ENCODE measurements around the gene CTNNA2.

CTNNA2 gene

DNA sequence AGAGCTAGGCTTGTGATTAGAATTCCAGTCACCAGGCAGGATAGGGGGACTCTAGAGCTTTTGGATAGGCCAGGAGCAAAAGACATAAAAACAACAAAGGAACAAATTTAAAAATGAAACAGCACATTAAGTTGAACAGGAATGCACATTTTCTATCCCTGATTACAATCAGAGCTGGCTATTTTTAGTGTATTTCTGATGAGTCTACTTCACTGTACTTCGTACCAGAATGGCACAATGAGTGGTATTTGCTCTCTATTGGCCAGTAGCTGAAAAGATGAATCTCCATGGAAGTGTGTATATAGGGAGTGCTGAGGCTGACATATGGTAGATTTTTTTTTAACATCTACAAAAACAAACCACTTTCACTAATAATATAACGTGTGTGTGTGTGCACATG, 825.9 kb downstream of the CTNNA2 start:
- H3K9me3 ChIP-seq (ENCODE audit: insufficient read depth, low read length, severe bottlenecking): no peaks in the 10 kb centered on the region
- no peak overlapping the region for H3K27ac ChIP-seq (ENCODE audit: low read length)
- H3K27me3 ChIP-seq (ENCODE audit: insufficient read depth, low read length, poor library complexity): no peaks in the 10 kb centered on the region
- H4K20me1 ChIP-seq (ENCODE audit: insufficient read depth, low read length): no peaks in the 10 kb centered on the region
- no peak overlapping the region for H3K4me3 ChIP-seq (ENCODE audit: low read depth in 1 of 2, low read length in 2 of 2)
- no peak overlapping the region for H2AFZ ChIP-seq (ENCODE audit: low read depth, low read length)
- no peak for TF ChIP-seq EZH2 (IDR thresholded peaks at IDR 0.05; ENCODE audit: borderline replicate concordance, low read depth, low read length, severe bottlenecking)
- TF ChIP-seq, protein P1, sequence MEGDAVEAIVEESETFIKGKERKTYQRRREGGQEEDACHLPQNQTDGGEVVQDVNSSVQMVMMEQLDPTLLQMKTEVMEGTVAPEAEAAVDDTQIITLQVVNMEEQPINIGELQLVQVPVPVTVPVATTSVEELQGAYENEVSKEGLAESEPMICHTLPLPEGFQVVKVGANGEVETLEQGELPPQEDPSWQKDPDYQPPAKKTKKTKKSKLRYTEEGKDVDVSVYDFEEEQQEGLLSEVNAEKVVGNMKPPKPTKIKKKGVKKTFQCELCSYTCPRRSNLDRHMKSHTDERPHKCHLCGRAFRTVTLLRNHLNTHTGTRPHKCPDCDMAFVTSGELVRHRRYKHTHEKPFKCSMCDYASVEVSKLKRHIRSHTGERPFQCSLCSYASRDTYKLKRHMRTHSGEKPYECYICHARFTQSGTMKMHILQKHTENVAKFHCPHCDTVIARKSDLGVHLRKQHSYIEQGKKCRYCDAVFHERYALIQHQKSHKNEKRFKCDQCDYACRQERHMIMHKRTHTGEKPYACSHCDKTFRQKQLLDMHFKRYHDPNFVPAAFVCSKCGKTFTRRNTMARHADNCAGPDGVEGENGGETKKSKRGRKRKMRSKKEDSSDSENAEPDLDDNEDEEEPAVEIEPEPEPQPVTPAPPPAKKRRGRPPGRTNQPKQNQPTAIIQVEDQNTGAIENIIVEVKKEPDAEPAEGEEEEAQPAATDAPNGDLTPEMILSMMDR (IDR thresholded peaks at IDR 0.05; ENCODE audit: borderline replicate concordance, extremely low read depth, low read length, poor library complexity, severe bottlenecking): no peak
- H3K4me1 ChIP-seq (ENCODE audit: insufficient read depth, low read length): no peaks in the 10 kb centered on the region
- no peak for DNase-seq
- H3K9ac ChIP-seq (ENCODE audit: low read depth, low read length): no peak overlapping the region
- no peaks in the 10 kb centered on the region for H3K79me2 ChIP-seq (ENCODE audit: insufficient read depth, low read length)
- no peaks in the 10 kb centered on the region for H3K36me3 ChIP-seq (ENCODE audit: insufficient read depth, low read length)
- no peak for ATAC-seq (ENCODE audit: insufficient read depth, low read depth)
- no peak overlapping the region for H3K4me2 ChIP-seq (ENCODE audit: insufficient read depth, low read length)

DNA sequence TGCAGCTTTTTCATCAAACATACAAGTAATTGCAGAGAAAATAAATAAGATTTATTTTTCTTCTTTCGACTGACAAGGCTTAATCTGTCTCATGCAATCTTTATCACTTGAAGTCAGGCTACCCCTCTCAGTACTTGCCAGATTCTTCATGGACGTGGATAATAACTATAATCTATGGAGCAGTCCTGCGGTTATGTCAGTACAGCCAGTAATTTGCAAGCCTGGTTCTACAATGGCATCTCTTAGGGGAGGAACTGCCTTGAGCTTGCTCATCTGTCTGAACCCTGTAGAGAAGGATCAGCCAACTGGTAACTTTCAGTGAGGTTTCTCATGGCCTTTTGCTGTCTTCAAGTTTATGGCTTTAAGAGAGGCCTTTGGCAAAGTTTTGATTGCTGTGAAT, 827.2 kb downstream of the CTNNA2 start:
- TF ChIP-seq EZH2 (IDR thresholded peaks at IDR 0.05; ENCODE audit: borderline replicate concordance, low read depth, low read length, severe bottlenecking): no peak
- TF ChIP-seq, protein P1 (IDR thresholded peaks at IDR 0.05; ENCODE audit: borderline replicate concordance, extremely low read depth, low read length, poor library complexity, severe bottlenecking): no peak
- no peaks in the 10 kb centered on the region for H3K36me3 ChIP-seq (ENCODE audit: insufficient read depth, low read length)
- DNase-seq (no peak), ATAC-seq (ENCODE audit: insufficient read depth, low read depth) (no peak)
- no peak overlapping the region for H3K27ac ChIP-seq (ENCODE audit: low read length)
- no peaks in the 10 kb centered on the region for H3K27me3 ChIP-seq (ENCODE audit: insufficient read depth, low read length, poor library complexity)
- H2AFZ ChIP-seq (ENCODE audit: low read depth, low read length): no peak overlapping the region
- no peaks in the 10 kb centered on the region for H3K9me3 ChIP-seq (ENCODE audit: insufficient read depth, low read length, severe bottlenecking)
- H3K9ac ChIP-seq (ENCODE audit: low read depth, low read length): no peak overlapping the region
- no peaks in the 10 kb centered on the region for H3K4me1 ChIP-seq (ENCODE audit: insufficient read depth, low read length)
- no peak overlapping the region for H3K4me3 ChIP-seq (ENCODE audit: low read depth in 1 of 2, low read length in 2 of 2)
- no peaks in the 10 kb centered on the region for H3K79me2 ChIP-seq (ENCODE audit: insufficient read depth, low read length)
- no peaks in the 10 kb centered on the region for H4K20me1 ChIP-seq (ENCODE audit: insufficient read depth, low read length)
- no peak overlapping the region for H3K4me2 ChIP-seq (ENCODE audit: insufficient read depth, low read length)

DNA sequence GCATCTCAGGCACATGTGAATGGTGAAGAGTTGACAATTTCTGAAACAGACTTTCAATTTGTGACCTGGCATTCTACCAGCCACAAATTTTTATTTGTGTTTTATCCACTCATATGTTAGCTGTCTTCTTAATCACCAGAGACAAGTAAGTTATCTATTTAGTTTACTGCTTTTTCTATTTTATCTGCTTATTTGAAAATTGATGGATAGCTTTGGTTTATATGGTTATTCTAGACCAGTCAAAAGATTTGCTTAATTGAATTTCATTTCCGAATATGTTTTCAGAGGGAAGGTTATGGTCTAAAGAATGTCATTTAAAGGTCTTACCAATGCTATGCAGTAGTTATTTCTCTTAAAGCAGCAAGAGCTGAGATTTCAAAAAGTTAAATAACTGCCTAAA, 835.2 kb downstream of the CTNNA2 start:
- no peak overlapping the region for H3K27ac ChIP-seq (ENCODE audit: low read length)
- no peak overlapping the region for H2AFZ ChIP-seq (ENCODE audit: low read depth, low read length)
- H3K79me2 ChIP-seq (ENCODE audit: insufficient read depth, low read length): no peaks in the 10 kb centered on the region
- no peak for ATAC-seq (ENCODE audit: insufficient read depth, low read depth)
- no peaks in the 10 kb centered on the region for H3K4me1 ChIP-seq (ENCODE audit: insufficient read depth, low read length)
- no peak overlapping the region for H3K4me3 ChIP-seq (ENCODE audit: low read depth in 1 of 2, low read length in 2 of 2)
- TF ChIP-seq EZH2 (IDR thresholded peaks at IDR 0.05; ENCODE audit: borderline replicate concordance, low read depth, low read length, severe bottlenecking): no peak
- TF ChIP-seq, protein P1 (IDR thresholded peaks at IDR 0.05; ENCODE audit: borderline replicate concordance, extremely low read depth, low read length, poor library complexity, severe bottlenecking): no peak
- H3K9ac ChIP-seq (ENCODE audit: low read depth, low read length): no peak overlapping the region
- H3K4me2 ChIP-seq (ENCODE audit: insufficient read depth, low read length): no peak overlapping the region
- no peaks in the 10 kb centered on the region for H3K9me3 ChIP-seq (ENCODE audit: insufficient read depth, low read length, severe bottlenecking)
- H3K27me3 ChIP-seq (ENCODE audit: insufficient read depth, low read length, poor library complexity): no peaks in the 10 kb centered on the region
- H4K20me1 ChIP-seq (ENCODE audit: insufficient read depth, low read length): no peaks in the 10 kb centered on the region
- no peak for DNase-seq
- no peaks in the 10 kb centered on the region for H3K36me3 ChIP-seq (ENCODE audit: insufficient read depth, low read length)

DNA sequence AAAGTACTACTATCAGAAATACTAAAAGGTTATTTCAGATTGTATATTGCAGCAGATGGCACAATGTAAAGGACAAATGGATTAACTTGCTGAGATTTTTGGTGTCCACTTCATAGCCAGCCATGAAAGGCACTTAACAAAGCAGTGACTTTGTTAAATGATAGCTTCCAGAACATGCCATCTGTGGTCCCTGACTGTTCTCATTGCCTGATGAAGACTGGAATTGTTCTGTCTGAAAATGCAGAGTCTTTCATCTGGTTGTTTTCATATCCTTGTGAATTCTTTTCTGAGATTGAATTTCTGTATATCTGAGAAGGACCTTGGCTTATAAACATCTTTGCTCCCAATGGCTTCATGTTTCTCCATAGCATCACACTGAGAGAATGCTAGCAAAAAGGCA, 836.1 kb downstream of the CTNNA2 start:
- no peaks in the 10 kb centered on the region for H4K20me1 ChIP-seq (ENCODE audit: insufficient read depth, low read length)
- H3K4me1 ChIP-seq (ENCODE audit: insufficient read depth, low read length): no peaks in the 10 kb centered on the region
- no peak overlapping the region for H3K27ac ChIP-seq (ENCODE audit: low read length)
- TF ChIP-seq, protein P1 (IDR thresholded peaks at IDR 0.05; ENCODE audit: borderline replicate concordance, extremely low read depth, low read length, poor library complexity, severe bottlenecking): no peak
- TF ChIP-seq EZH2 (IDR thresholded peaks at IDR 0.05; ENCODE audit: borderline replicate concordance, low read depth, low read length, severe bottlenecking): no peak
- H3K27me3 ChIP-seq (ENCODE audit: insufficient read depth, low read length, poor library complexity): no peaks in the 10 kb centered on the region
- H3K79me2 ChIP-seq (ENCODE audit: insufficient read depth, low read length): no peaks in the 10 kb centered on the region
- H3K36me3 ChIP-seq (ENCODE audit: insufficient read depth, low read length): no peaks in the 10 kb centered on the region
- no peak overlapping the region for H2AFZ ChIP-seq (ENCODE audit: low read depth, low read length)
- DNase-seq (no peak), ATAC-seq (ENCODE audit: insufficient read depth, low read depth) (no peak)
- no peak overlapping the region for H3K4me3 ChIP-seq (ENCODE audit: low read depth in 1 of 2, low read length in 2 of 2)
- no peak overlapping the region for H3K4me2 ChIP-seq (ENCODE audit: insufficient read depth, low read length)
- no peaks in the 10 kb centered on the region for H3K9me3 ChIP-seq (ENCODE audit: insufficient read depth, low read length, severe bottlenecking)
- H3K9ac ChIP-seq (ENCODE audit: low read depth, low read length): no peak overlapping the region
